ENCODE results near the gene MYO16. TPM values are rescaled to one million over a fixed set of nuclear protein-coding genes. Genes with fewer than 3 reads are reported as not detected.

MYO16 gene
- total RNA-seq, 4 donors from 2014 or later, result 0.54 to 3.8 (median 1.5) TPM

DNA sequence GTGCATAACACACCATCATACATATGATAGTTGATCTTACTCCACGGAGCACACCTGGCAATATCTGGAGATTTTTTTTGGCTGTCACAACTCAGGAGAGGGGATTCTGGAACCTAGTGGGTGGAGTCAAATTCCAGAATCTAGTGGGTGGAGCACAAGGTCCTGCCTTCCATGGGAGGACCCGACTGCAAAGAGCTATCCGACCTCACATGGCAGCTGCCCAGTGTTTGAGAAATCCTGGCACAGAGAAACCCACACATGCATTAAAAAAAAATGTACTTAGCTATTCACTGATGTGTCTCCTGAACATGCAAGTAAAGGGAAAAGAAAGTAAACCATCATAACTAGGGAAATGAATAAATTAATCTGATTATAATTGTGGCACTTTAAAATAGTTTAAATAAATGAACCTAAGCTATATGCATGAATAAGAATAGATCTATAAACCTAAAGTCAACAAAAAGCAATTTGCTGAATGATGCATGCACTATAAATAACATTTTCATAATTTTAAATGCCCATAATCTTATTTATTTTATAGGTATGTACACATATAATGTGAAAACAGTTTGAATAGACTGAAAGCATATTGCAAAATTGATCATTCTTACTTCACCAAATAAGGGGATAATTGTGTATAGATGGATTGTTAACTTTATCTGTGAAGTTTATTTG lies 300.3 kb downstream of the MYO16 start:
- TF ChIP-seq POLR2AphosphoS5 (IDR thresholded peaks at IDR 0.05), result no peak
- TF ChIP-seq EP300 (IDR thresholded peaks at IDR 0.05), result no peak
- TF ChIP-seq POLR2A (IDR thresholded peaks at IDR 0.05), result no peak
- TF ChIP-seq, protein P1, sequence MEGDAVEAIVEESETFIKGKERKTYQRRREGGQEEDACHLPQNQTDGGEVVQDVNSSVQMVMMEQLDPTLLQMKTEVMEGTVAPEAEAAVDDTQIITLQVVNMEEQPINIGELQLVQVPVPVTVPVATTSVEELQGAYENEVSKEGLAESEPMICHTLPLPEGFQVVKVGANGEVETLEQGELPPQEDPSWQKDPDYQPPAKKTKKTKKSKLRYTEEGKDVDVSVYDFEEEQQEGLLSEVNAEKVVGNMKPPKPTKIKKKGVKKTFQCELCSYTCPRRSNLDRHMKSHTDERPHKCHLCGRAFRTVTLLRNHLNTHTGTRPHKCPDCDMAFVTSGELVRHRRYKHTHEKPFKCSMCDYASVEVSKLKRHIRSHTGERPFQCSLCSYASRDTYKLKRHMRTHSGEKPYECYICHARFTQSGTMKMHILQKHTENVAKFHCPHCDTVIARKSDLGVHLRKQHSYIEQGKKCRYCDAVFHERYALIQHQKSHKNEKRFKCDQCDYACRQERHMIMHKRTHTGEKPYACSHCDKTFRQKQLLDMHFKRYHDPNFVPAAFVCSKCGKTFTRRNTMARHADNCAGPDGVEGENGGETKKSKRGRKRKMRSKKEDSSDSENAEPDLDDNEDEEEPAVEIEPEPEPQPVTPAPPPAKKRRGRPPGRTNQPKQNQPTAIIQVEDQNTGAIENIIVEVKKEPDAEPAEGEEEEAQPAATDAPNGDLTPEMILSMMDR (IDR thresholded peaks at IDR 0.05), result no peak
- Histone ChIP-seq H3K4me3 (no peak overlapping the region), H3K27me3 (no peaks in the 10 kb centered on the region), H3K4me1 (no peaks in the 10 kb centered on the region), H3K36me3 (no peaks in the 10 kb centered on the region), H3K9me3 (no peaks in the 10 kb centered on the region), H3K27ac (no peak overlapping the region)
- no peak for ATAC-seq
- WGBS, 2 donors (ENCODE audit: low coverage in 1 of 2), result 33 to 39% methylated on average over 3 of the region's 3 CpGs

DNA sequence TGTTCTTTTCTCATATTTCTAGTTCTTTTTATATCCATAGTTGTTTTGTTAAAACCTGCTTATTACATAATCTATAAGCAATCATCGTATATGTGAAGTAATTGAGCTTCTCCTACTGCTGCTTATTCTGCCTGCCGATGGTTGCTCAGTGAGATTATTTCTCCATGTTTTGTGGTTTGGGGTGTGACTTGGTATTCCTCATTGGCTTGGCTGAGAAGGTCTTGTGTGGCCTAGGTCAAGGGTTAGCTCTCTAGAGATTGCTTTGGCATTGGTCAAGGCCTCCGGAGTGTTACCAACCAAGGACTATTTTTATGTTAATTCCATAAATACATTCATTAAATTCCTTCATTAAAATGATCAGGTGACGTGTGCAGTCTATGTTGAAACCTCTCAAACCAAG lies 302.8 kb downstream of the MYO16 start:
- Histone ChIP-seq H3K4me3 (no peak overlapping the region), H3K4me1 (no peaks in the 10 kb centered on the region), H3K27ac (no peak overlapping the region), H3K9me3 (no peaks in the 10 kb centered on the region), H3K27me3 (no peaks in the 10 kb centered on the region), H3K36me3 (no peaks in the 10 kb centered on the region)
- TF ChIP-seq POLR2AphosphoS5 (IDR thresholded peaks at IDR 0.05), result no peak
- no peak for TF ChIP-seq EP300 (IDR thresholded peaks at IDR 0.05)
- TF ChIP-seq, protein P1 (IDR thresholded peaks at IDR 0.05), result no peak
- TF ChIP-seq POLR2A (IDR thresholded peaks at IDR 0.05), result no peak
- no peak for ATAC-seq
- 82 to 93% methylated on average over 2 to 4 of the region's 4 CpGs for WGBS, 2 donors (ENCODE audit: low coverage in 1 of 2)

DNA sequence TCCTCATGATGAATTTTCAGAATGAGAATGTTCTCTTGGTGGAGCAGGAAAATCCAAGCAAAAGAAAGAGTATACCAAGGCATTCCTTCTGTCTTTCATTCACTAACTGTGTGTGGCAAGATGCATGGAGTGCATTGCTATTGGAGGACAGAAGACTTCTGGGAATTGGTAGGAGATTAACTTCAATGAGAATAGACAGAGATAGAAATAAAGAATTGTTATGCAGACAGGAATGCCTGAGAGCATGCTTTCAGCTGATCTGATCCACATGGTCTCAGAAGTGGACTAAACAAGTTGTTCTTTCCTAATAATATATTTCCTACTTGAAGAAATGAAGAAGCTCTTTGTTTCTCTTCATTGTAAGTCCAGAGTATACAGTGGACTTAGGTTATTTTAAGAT lies 303.6 kb downstream of the MYO16 start:
- ATAC-seq, result no peak

DNA sequence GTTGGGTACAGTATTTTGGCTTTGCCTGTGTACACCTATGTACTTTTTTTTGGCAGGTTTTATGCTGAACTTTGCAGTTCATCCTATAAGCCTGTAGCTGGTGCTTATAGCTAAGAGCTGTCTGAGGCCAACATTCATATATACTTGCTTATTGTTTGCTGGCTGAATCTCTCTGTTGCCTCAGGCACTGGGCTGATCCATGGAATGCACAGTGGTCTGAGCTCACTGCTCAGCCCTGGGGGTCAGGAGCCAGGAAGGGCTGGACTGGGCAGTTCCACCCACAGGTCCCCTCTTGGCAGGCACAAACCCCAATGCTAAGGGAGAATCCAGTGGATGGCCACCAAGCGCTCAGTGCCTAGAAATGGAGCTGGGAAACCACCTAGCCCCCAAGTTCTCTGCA lies 308.7 kb downstream of the MYO16 start:
- Histone ChIP-seq H3K36me3 (no peaks in the 10 kb centered on the region), H3K27ac (no peak overlapping the region), H3K4me1 (no peaks in the 10 kb centered on the region), H3K9me3 (no peaks in the 10 kb centered on the region), H3K4me3 (no peak overlapping the region), H3K27me3 (no peaks in the 10 kb centered on the region)
- TF ChIP-seq POLR2AphosphoS5 (IDR thresholded peaks at IDR 0.05) (no peak), EP300 (IDR thresholded peaks at IDR 0.05) (no peak), POLR2A (IDR thresholded peaks at IDR 0.05) (no peak)
- TF ChIP-seq, protein P1 (IDR thresholded peaks at IDR 0.05), result no peak
- WGBS, 2 donors (ENCODE audit: low coverage in 1 of 2), result no CpG with 5 or more reads among the region's 1 CpG
- no peak for ATAC-seq

More for the DNA sequence above, 303.6 kb downstream of the MYO16 start:
- Histone ChIP-seq H3K27ac (no peak overlapping the region), H3K36me3 (no peaks in the 10 kb centered on the region), H3K4me1 (no peaks in the 10 kb centered on the region), H3K9me3 (no peaks in the 10 kb centered on the region), H3K4me3 (no peak overlapping the region), H3K27me3 (no peaks in the 10 kb centered on the region)
- TF ChIP-seq, protein P1 (IDR thresholded peaks at IDR 0.05), result no peak
- TF ChIP-seq EP300 (IDR thresholded peaks at IDR 0.05) (no peak), POLR2AphosphoS5 (IDR thresholded peaks at IDR 0.05) (no peak), POLR2A (IDR thresholded peaks at IDR 0.05) (no peak)

DNA sequence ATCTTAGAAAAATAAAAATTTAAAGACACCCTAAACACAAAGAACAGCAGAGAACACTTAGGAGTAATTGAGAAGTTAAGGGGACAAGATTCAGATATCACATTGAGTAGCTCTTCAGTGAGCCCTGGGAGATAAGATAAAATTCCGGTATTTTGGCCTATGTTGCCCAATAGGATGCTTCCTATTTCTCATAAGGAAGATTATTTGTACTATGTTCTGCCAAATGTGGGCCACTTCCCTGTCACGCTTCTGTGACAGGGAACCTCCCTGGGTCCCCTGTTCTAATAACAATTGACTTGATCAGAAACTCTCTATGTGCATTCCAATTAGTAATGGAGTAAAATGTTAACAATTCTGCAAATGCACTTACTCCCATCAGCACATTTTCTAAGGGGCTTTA lies 310.7 kb downstream of the MYO16 start:
- H3K4me3 ChIP-seq, result no peak overlapping the region
- no peak for ATAC-seq
- H3K4me1 ChIP-seq, result no peaks in the 10 kb centered on the region
- H3K27me3 ChIP-seq, result no peaks in the 10 kb centered on the region
- no peak overlapping the region for H3K27ac ChIP-seq
- WGBS, 2 donors (ENCODE audit: low coverage in 1 of 2), result 71 to 88% methylated on average over 2 of the region's 2 CpGs
- no peak for TF ChIP-seq POLR2AphosphoS5 (IDR thresholded peaks at IDR 0.05)
- TF ChIP-seq POLR2A (IDR thresholded peaks at IDR 0.05), result no peak
- no peak for TF ChIP-seq EP300 (IDR thresholded peaks at IDR 0.05)
- no peaks in the 10 kb centered on the region for H3K9me3 ChIP-seq
- H3K36me3 ChIP-seq, result no peaks in the 10 kb centered on the region

Measured in gastroesophageal sphincter (tissue), 4 donors.